SU-DHL-6 (cell line): ENCODE data around the gene GUF1.

Source experiments
- H2AFZ ChIP-seq: fragments of 200-600 bp; sonication (generic); 2 replicates; pipeline ENCODE4 v1.6.1; 2014; ENCODE audit warnings: low read depth, mild to moderate bottlenecking, moderate library complexity, mixed read lengths, antibody characterized with exemption, low read length; ENCODE audit not compliant: severe bottlenecking
- H3F3A ChIP-seq: fragments of 200-600 bp; shearing (Covaris generic); 2 replicates; pipeline ENCODE4 v1.6.0; 2016; ENCODE audit warnings: antibody characterized with exemption, mild to moderate bottlenecking; ENCODE audit not compliant: insufficient read depth
- H3K27ac ChIP-seq: fragments of 200-600 bp; sonication (generic); 2 replicates; pipeline ENCODE4 v1.5.1; 2016; ENCODE audit warnings: low read depth, mild to moderate bottlenecking, low read length, moderate library complexity, mixed read lengths
- H3K27me3 ChIP-seq: fragments of 200-600 bp; sonication (generic), shearing (Covaris generic); 2 replicates; pipeline ENCODE4 v1.6.0; 2014; ENCODE audit warnings: mild to moderate bottlenecking, low read length
- H3K36me3 ChIP-seq: fragments of 200-600 bp; sonication (generic); 2 replicates; pipeline ENCODE4 v1.6.1; 2014; ENCODE audit warnings: mild to moderate bottlenecking, low read length, mixed read lengths
- H3K4me2 ChIP-seq: fragments of 300-600, 200-600 bp; shearing (Covaris generic), sonication (generic); 2 replicates; pipeline ENCODE4 v1.6.0; 2014; ENCODE audit warnings: low read length, low read depth, mild to moderate bottlenecking; ENCODE audit not compliant: poor library complexity, severe bottlenecking
- H3K4me3 ChIP-seq: fragments of 200-600 bp; sonication (generic); 2 replicates; pipeline ENCODE4 v1.5.1; 2014; ENCODE audit warnings: antibody characterized with exemption, low read length, mild to moderate bottlenecking, mixed read lengths; ENCODE audit not compliant: insufficient read depth, poor library complexity, severe bottlenecking
- H3K79me2 ChIP-seq: fragments of 200-600 bp; sonication (generic); 2 replicates; pipeline ENCODE4 v1.6.1; 2014; ENCODE audit warnings: mild to moderate bottlenecking, low read length, moderate library complexity; ENCODE audit not compliant: insufficient read depth
- H3K9ac ChIP-seq: fragments of 200-600 bp; sonication (generic); 2 replicates; pipeline ENCODE4 v1.7.0; 2014; ENCODE audit warnings: mild to moderate bottlenecking, low read length
- H3K9me2 ChIP-seq: fragments of 200-600 bp; sonication (generic); replicated peaks from 2 replicates; pipeline ENCODE4 v1.6.1; 2014; ENCODE audit warnings: low read length; ENCODE audit not compliant: insufficient read depth
- H3K9me3 ChIP-seq: fragments of 200-600 bp; sonication (generic); 2 replicates; pipeline ENCODE4 v1.6.1; 2014; ENCODE audit warnings: low read length, mixed read lengths; ENCODE audit not compliant: insufficient read depth
- H4K20me1 ChIP-seq: fragments of 200-600 bp; sonication (generic); 2 replicates; pipeline ENCODE4 v1.6.1; 2014; ENCODE audit warnings: low read depth, mild to moderate bottlenecking, antibody characterized with exemption, low read length, moderate library complexity, mixed read lengths
- EZH2phosphoT487 ChIP-seq: fragments of 200-600 bp; sonication (generic), shearing (Covaris generic); conservative IDR thresholded peaks from 2 replicates; pipeline ENCODE4 v1.6.1; 2018; ENCODE audit warnings: mild to moderate bottlenecking, antibody characterized with exemption, low read length, moderate library complexity, mixed read lengths
- TF ChIP-seq, protein P1 (sequence below): fragments of 200-600 bp; sonication (generic); IDR thresholded peaks from one replicate; pipeline ENCODE4 v1.5.1; 2017; ENCODE audit warnings: antibody characterized with exemption, mild to moderate bottlenecking, low read length, moderate library complexity; ENCODE audit not compliant: insufficient read depth, poor library complexity, severe bottlenecking

Gene GUF1

DNA sequence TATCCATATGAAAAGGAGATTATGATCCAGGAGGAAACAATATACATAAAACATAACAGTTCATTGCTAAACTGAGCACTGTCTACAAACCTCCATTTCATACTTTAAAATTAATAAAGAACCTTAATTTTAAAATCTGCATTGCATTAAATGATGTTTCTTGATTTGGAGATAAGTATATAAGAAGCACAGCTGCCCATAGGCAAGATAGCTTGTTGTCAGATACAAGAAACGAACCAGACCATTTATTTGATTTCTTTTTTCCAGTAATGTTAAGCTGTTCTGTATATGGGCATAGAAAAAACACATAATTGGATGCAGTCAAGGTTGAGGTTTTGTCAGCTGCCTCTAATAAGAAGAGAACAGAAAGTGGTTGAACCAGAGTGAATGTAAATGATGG is 6.4 kb downstream of the GUF1 start:
- Histone ChIP-seq H4K20me1 (peaks cover 3% of the 10 kb centered on the region; the same call in 1 of the 2 replicates), H3K4me2 (no peak overlapping the region), H3K9me3 (no peaks in the 10 kb centered on the region), H2AFZ (no peak overlapping the region), H3K27me3 (no peaks in the 10 kb centered on the region), H3K27ac (no peak overlapping the region), H3K9ac (no peak overlapping the region), H3K36me3 (peaks cover 68% of the 10 kb centered on the region), H3K4me3 (no peak overlapping the region), H3K79me2 (peaks cover 24% of the 10 kb centered on the region), H3K9me2 (no peaks in the 10 kb centered on the region), H3F3A (peaks cover 13% of the 10 kb centered on the region; the same call in 1 of the 2 replicates)
- TF ChIP-seq, protein P1, sequence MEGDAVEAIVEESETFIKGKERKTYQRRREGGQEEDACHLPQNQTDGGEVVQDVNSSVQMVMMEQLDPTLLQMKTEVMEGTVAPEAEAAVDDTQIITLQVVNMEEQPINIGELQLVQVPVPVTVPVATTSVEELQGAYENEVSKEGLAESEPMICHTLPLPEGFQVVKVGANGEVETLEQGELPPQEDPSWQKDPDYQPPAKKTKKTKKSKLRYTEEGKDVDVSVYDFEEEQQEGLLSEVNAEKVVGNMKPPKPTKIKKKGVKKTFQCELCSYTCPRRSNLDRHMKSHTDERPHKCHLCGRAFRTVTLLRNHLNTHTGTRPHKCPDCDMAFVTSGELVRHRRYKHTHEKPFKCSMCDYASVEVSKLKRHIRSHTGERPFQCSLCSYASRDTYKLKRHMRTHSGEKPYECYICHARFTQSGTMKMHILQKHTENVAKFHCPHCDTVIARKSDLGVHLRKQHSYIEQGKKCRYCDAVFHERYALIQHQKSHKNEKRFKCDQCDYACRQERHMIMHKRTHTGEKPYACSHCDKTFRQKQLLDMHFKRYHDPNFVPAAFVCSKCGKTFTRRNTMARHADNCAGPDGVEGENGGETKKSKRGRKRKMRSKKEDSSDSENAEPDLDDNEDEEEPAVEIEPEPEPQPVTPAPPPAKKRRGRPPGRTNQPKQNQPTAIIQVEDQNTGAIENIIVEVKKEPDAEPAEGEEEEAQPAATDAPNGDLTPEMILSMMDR: no peak
- TF ChIP-seq EZH2phosphoT487: no peak

DNA sequence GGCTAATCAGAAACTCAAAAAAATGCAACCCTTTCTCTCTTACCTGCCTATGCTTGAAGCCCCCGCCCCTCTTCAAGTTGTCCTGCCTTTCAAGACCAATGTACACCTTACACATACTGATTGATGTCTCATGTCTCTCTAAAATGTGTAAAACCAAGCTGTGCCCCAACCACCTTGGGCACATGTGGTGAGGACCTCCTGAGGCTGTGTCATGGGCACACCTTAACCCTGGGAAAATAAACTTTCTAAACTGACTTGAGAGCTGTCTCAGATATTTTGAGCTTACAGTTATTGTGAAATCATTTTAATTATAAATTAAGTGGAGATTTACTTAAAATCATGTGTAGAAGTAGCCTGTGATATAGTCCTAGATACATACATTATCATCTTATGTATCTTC is 22.2 kb downstream of the GUF1 start:
- H3K27me3 ChIP-seq: no peaks in the 10 kb centered on the region
- peaks cover 70% of the 10 kb centered on the region for H3K36me3 ChIP-seq
- peaks cover 6% of the 10 kb centered on the region; the same call in 1 of the 2 replicates for H3F3A ChIP-seq
- H4K20me1 ChIP-seq: 0 out of 2 replicates have a peak, but pooled peaks cover 3% of the 10 kb centered on the region
- no peaks in the 10 kb centered on the region for H3K9me2 ChIP-seq
- H3K9me3 ChIP-seq: no peaks in the 10 kb centered on the region
- no peak overlapping the region for H3K4me3 ChIP-seq
- 0 out of 2 replicates have a peak, but pooled peaks cover 4% of the 10 kb centered on the region for H3K79me2 ChIP-seq
- no peak overlapping the region for H2AFZ ChIP-seq
- no peak overlapping the region for H3K4me2 ChIP-seq
- H3K9ac ChIP-seq: no peak overlapping the region
- no peak overlapping the region for H3K27ac ChIP-seq
- no peak for TF ChIP-seq EZH2phosphoT487
- TF ChIP-seq, protein P1: no peak

DNA sequence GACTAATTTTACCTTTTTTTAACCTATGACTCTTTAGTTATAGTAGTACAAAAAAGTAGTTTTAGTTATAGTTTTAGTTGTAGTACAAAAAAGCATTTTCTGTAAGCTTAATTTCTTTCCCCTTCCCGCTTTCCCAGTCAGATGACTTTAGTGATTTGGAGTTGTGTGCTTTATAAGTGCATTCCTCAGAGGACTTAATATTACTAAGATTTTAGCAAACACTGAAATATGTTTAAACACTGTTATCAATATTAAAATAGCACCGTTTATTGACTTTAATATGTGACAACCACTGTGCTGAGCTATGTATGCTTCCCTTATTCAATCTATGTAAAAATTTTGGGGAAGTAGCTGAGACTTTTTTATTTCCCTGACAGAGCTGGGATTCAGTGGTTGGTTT is 22.8 kb downstream of the GUF1 start:
- 0 out of 2 replicates have a peak, but pooled peaks cover 4% of the 10 kb centered on the region for H3K79me2 ChIP-seq
- H3K4me3 ChIP-seq: no peak overlapping the region
- H3F3A ChIP-seq: peaks cover 6% of the 10 kb centered on the region; the same call in 1 of the 2 replicates
- H3K36me3 ChIP-seq: peaks cover 64% of the 10 kb centered on the region
- no peak overlapping the region for H3K4me2 ChIP-seq
- TF ChIP-seq EZH2phosphoT487: no peak
- TF ChIP-seq, protein P1: no peak
- H3K9me2 ChIP-seq: no peaks in the 10 kb centered on the region
- H3K9ac ChIP-seq: no peak overlapping the region
- H3K9me3 ChIP-seq: no peaks in the 10 kb centered on the region
- 0 out of 2 replicates have a peak, but pooled peaks cover 3% of the 10 kb centered on the region for H4K20me1 ChIP-seq
- no peaks in the 10 kb centered on the region for H3K27me3 ChIP-seq
- no peak overlapping the region for H2AFZ ChIP-seq
- H3K27ac ChIP-seq: no peak overlapping the region
